DMS53 (cell line): ENCODE measurements around the gene CFAP299.

Experiments
- DNase-seq: peaks from one replicate; lab custom pipeline; 2025; lab: John Stamatoyannopoulos, UW

CFAP299 gene

DNA sequence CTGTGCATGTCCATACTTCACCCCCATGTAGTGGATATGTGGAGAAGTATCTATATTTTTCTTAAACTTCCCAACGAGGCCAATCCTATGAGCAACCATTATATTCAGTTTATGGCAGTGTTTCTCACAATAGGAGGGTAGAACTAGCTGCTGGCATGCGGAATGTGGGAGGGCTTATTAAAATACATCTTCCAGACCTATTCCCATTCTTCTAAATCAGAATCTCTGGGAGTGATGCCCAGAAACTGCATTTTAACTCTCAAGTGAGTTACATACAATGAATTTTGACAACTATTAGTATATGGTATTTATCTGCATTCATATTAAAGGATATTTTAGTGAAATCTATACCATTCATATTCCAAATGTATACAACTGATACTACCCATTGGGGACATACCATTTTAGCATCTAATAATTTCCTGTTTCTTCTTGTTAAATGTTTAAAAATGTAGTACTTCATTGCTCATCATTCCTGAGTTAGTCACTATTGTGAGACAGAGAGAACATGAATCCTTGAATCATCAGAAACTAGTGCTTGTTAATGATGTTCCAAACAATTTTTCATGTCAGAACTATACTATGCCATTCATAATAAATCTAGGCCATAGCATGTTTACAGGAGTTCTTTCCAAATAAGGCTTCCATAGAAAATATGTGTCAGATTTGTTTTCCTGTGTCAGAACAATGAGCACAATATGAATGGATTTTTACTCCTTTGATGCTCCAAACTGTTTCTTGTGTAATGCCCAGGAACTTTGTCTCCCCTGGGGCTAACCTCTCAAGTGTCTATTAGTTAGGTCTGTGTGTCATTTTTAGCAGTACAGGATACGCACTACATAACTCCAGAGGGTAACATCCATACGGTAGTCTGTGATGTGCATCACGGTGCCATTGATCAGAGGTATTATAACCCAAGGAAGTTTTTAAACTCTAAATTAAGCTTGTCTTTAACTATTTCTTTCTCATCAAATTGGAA, 496.1 kb downstream of the CFAP299 start:
- DNase-seq: no peak

DNA sequence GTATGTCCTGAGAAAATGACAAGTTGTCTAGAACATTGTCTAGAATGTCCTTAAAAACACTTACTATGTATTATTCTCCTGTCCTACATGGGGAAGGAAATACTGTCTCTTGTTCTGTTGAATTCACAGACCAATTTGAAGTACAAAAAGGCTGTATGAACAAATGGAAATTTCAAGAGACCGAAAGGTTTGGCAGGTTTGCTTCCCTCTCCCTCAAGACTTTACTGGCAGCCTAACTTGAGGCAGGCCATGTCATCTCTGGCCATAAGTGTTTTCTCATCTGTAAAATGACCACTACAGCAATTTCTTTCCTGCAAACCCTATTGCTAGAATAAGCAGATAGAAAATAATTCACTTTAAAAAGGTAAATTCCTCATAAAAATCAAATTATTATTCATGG, 503.8 kb downstream of the CFAP299 start:
- no peak for DNase-seq

GRCh38 chr4:80839792-80840191, 504.3 kb downstream of the CFAP299 start:
- DNase-seq: no peak

DNA sequence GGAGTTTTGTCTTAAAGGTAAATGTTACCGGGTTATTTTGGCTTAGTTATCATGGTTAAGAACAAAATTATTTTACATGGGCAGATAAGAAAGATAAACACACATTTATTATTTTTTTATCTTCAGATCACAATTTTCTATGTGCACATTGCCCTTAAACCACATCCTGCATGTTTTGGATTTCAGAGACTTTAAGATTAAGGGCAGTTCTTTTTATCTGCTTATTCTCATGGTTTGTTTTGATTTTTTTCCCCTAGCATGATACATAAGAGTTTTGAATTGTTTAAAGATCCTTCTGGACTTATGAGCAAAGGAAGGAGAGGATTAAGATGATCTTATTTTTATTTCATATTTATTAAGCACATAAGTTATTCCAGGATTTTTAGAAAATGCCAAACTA, 504.9 kb downstream of the CFAP299 start:
- no peak for DNase-seq

- DNase-seq: no peak
Observed at GRCh38 chr4:80841587-80842281, 506.2 kb downstream of the CFAP299 start.

DNA sequence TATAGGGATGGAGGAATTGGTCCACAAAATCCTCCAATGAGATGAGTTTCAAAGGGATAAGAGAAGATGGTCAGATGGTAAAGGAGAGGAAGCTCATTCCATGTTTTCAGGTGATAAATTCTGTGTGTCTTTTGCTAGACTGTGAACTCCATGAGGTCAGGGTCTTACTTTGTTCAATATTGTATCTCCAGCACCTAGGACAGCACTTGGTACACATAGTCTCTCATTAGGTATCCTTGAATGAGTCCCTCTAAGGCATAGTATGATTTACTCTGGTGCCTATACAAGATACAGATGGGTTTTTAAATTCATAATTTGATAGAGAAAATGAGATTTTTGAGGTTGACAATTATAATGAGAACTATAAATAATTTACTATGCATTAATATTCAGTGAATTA, 510.7 kb downstream of the CFAP299 start:
- DNase-seq: no peak

GRCh38 chr4:80852061-80852460, 516.5 kb downstream of the CFAP299 start:
- no peak for DNase-seq

GRCh38 chr4:80873571-80873970, 538.0 kb downstream of the CFAP299 start:
- DNase-seq: no peak

DNA sequence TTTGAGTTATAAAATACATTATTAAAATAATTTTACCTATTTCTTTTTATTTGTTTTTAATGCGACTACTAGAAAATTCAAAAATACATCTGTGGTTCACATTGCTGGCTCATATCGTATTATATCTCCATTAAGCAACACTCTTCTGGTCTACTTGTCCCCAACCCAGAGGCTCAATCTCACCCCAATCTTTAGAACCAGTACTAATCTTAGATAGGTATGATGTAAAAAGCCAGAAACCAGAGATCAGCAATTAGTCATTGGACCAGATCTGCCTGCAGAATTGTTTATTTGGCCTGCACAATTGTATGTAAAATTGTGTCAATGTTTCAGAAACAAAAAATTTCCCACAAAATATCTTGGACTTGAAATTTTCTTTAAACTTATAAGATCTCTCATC, 539.4 kb downstream of the CFAP299 start:
- no peak for DNase-seq

DNA sequence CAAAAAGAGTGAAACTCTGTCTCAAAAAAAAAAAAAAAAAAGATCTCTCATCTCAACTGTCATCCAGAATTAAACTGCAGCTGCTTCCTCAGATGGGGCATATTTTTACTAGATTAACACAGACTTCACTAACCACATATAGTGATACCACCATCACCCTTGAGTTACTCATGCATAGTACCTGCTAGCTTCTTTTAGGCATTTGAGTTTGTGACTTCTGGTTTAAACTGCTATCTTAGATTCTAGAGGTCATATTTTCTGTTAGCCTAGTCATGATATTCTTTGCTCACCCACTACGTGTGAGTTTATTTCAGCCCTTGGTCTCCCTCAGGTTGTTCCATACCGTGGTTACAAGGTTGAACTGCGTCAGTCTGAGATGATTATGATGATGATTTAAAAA, 540.1 kb downstream of the CFAP299 start:
- DNase-seq: no peak

- DNase-seq: no peak
Observed at GRCh38 chr4:80876810-80877209, 541.3 kb downstream of the CFAP299 start.

DNA sequence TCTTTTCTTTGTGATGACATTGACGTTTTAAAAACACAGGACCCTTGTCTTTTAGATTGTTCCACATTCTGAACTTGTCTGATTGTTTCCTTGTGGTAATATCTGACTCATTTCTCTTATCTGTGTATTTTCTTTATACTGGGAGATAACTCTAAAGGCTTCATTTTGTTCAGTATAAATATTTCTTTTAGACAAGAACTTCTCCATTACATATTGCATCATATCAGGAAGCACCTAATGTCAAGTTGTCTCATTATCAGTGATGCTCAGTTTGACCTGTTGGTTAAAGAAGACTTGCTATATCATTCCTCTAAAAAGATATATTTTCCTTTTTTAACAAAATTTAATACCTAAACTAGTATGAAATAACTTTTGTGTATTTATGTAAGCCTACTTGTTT, 542.7 kb downstream of the CFAP299 start:
- no peak for DNase-seq

DNA sequence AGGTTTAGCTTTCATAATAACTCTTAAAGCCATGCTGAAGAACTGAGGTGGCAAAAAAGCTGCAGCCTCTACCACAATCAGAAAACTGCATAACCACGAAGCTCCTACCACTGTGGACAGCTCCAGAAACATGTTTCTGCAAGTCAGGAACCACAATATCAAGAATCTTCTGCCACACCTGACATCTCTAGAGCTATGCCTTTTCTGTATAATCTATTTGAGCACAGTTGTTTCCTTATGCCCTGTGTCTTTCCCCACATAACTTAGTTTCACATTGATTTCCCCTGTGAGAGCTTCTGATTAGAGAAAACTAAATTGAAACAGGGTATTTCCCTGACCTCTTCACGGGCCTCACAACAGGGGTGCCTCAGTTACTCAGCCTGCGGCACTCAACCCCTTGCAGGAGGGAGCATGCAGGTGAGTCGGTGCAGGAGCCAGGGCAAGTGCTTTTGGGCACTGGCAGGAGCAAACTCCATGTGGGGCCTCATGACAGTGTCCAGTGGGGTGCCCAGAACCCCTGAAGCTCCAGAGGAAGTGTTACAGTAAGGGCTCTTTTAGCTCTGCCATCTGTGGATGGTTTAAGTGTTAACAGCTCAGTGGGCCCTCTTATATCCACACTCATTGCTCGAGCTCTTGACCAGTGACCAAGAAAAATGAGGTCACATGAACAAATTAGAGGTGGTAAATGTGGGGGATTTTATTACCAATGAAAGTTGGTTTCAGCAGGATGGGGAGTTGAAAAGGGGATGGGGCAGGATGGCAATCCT, 562.2 kb downstream of the CFAP299 start:
- no peak for DNase-seq

DNA sequence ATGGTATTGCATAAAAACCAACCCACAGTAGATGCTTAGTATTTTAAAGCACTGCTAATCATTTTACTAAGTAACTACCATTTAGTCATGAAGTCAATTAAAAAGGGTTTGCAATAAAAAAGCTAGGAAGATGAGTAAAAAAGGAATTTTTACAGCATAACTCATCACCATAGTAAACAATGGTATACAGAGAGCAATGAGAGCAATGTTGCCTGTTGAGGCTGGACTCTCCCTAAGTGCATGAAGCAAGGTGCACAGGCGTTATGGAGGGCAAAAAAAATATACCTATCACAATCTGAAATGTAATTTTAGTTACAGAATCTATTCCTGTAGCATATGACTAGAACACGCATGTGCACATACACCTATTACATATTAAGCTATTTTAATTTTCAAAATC, 565.4 kb downstream of the CFAP299 start:
- DNase-seq: no peak

GRCh38 chr4:80903020-80903419, 567.5 kb downstream of the CFAP299 start:
- no peak for DNase-seq

GRCh38 chr4:80909938-80910337, 574.4 kb downstream of the CFAP299 start:
- no peak for DNase-seq

DNA sequence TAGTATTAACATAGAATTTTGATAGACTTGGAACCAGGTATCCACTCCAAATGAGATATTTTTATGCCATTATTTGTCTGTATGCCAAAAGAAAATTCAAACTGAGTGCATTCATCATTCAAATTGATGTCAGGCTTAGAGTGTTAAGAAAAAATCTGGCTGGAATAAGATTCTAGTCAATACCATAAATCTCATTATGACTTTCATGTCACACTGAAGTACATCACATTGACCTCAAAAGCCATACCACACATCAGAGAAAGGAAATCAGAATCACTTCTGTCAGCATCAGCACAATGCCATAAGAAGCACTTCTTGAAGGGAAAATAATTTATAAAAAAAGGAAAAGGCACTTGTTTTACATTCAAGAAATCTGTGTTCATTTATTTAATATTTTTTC, 575.9 kb downstream of the CFAP299 start:
- DNase-seq: no peak

DNA sequence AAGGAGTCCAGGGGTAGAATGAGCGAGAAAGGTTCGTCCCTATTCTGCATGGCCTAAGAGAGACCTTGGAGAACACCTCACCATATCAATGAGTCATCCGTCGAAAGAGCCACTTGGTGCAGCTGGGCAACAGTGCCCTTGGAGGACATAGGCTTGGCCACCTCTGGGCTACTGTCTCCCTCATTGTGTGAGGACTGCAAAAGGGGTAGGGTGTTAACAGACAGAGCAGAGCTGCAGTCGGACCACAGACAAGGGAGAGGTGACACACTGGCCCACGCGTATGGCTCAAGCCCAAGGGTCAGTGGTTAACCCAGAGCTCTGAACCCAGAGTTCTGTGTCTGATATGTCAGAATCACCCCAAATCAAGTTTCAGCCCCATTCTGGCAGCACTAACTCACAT, 576.8 kb downstream of the CFAP299 start:
- peak; percentile 13 for DNase-seq

DNA sequence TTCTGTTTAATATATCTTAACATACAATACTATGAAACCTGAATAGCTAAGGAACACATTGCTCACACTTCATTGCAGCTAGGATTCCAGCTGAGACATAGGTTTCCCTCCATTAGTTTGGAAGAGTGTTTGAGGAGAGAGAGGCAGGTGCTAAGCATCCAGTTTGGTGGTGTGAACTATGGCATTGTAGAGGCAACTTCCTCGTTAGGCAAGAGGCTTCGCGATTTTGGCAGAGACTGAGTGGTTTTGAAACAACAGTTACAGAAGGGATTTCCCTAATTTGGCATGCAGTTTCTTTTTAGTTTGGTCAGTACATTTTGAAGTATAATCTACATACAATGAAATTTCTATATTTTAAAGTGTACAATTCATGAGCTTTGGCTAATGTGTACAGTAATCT, 577.9 kb downstream of the CFAP299 start:
- DNase-seq: no peak

DNA sequence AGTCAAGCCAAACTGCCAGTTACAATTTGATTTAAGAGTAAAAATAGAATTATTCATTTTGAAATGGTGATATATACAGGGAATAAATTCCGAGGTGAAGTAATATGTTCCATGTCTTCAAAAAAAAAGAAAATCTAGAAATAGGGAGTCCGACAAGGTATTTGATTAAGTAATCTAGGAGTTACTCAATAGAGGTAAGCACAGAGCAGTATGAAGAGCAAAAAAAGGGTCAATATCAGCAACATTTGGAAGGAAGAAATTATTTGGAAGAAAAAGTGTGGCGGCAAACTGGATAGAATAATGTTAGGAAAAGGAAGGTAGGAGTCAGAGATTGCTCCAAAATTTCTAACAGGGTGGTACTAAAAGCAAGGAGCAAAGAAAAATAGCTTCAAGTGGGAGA, 581.2 kb downstream of the CFAP299 start:
- DNase-seq: no peak

GRCh38 chr4:80918004-80918403, 582.5 kb downstream of the CFAP299 start:
- no peak for DNase-seq

- DNase-seq: no peak
Observed at GRCh38 chr4:80921441-80921840, 585.9 kb downstream of the CFAP299 start.

- peak; percentile 8 for DNase-seq
Observed at GRCh38 chr4:80922941-80923340, 587.4 kb downstream of the CFAP299 start.
